Left renal pelvis (tissue), 4 donors: ENCODE results near the gene AKR1C4. TPM values are rescaled to one million over a fixed set of nuclear protein-coding genes. Genes with fewer than 3 reads are reported as not detected.
"Not testable (repeated sequence)": the region's sequence is repeated elsewhere in the genome, so short reads cannot be mapped to it uniquely, and the experiment has no call there.

Source experiments
- DNase-seq, 4 donors: peaks; one replicate each; pipeline ENCODE4 v3.0.0-alpha.2; 2013; ENCODE audit warnings: low read depth in 4 of 4, low spot score in 3 of 4
- polyA plus RNA-seq, 4 donors: library from polyadenylated mRNA; unstranded; fragments of 120-200 nt; gene quantifications; one replicate each; pipeline ENCODE4 v1.2.1, GENCODE V29; 2013; ENCODE audit not compliant: insufficient read length in 4 of 4

The AKR1C4 gene
- polyA plus RNA-seq, 4 donors, result not detected

GRCh38 chr10:5199398-5199797, 2.8 kb downstream of the AKR1C4 start:
- no peak for DNase-seq

DNA sequence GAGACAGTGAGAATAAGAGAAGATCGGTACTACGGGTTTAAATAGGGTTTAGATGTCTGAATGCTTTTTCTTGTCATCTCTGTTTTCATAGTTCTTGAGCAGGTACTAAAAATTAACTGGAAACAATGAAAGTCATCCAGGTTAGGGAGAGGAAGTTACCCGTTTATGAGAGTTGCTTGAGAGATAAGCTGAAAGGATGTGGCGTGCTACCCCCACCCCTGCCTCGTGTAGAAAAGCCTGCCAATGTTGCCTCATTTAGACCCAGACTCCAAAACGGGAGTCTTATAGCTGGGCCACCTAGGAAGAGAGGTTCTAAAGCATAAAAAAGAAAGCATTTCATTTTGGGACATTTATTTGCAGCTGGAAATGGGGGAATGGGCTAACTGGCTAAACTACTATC, 10.2 kb downstream of the AKR1C4 start:
- DNase-seq, result no peak

DNA sequence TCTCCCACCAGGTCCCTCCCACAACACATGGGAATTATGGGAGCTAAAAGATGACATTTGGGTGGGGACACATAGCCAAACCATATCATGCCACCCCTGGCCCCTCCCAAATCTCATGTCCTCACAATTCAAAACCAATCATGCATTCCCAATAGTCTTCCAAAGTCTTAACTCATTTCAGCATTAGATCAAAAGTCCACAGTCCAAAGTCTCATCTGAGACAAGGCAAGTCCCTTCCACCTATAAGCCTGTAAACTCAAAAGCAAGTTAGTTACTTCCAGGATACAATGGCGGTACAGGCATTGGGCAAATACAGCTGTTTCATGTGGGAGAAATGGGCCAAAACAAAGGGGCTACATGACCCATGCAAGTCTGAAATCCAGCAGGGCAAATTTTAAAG, 13.1 kb downstream of the AKR1C4 start:
- not testable (repeated sequence) for DNase-seq

DNA sequence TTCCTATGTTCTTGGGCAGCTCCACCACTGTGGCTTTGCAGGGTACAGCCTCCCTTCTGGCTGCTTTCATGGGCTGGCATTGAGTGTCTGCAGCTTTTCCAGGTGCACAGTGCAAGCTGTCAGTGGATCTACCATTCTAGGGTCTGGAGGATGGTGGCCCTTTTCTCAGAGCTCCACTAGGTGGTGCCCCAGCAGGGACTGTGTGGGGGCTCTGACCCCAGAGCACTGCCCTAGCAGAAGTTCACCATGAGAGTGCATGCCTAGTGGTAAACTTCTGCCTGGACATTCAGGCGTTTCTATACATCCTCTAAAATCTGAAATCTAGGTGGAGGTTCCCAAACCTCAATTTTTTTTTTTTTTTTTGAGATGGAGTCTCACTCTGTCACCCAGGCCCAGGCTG, 13.6 kb downstream of the AKR1C4 start:
- not testable (repeated sequence) for DNase-seq

DNA sequence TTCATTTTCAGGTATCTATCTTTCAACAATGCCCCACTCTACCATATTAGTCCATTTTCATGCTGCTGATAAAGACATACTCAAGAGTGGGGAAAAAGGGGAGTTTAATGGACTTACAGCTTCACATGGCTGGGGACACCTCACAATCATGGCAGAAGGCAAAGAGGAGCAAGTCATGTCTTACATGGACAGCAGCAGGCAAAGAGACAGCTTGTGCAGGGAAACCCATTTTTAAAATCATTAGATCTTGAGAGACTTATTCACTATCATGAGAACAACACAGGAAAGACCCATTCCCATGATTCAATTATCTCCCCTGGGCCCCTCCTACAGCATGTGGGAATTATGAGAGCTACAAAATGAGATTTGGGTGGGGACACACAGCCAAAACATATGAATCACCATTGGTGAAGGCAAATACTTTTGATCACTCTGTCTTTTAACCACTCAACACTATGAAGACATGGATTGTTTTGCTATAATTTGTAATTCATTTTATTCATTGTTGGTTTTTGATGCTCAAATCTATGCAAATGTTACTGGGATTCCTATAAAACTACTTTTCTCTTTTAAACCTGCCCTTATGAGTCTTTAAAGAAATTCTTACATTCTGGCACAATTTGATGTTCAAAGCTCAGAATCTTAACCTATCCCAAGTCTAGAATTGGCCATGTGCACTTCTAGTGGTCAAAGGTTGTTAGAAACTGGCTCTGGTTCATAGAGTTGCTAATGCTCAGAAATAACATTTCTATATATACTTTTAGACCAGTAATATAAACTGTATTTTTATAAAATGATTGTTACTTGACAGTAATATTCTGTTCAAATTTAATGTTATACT, 15.3 kb downstream of the AKR1C4 start:
- no peak for DNase-seq

DNA sequence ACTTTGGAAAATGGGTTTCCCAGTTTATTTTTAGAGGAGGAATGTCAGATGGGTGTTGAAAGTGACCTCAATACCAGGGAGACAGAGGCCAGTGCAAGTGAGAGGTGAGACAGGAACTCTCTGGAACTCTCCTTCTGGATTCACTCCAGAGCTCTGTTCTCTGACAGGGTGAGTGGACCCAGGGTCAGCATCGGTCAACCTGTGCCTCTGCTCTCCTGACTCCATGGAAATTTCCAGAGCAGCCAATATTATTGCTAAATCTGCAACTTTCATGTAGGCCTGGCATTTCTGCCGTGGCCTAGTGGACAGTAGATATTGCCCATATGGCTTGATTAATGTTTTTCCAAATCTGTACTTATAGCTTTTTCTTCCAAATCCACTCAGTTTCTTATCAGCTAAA, 20.2 kb downstream of the AKR1C4 start:
- no peak for DNase-seq

DNA sequence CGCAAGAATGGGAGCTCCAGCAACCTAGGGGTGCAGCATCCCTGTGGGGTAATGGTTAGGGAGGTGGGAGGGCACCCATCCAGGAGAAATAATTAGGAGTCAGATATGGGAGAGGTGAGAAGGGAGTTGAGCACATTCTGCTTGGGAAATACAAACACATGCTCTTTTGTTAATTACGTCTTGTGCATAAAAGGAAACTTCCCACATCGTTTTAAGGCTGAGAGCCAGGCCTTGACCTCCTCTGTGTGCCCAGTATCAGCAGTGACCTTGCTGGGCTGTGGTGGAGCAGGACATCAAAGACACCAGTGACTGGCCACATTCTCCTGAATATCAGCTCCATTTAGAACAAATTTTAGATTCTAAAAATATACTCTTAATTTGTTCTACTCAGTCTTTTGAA, 22.6 kb downstream of the AKR1C4 start:
- DNase-seq, result no peak

DNA sequence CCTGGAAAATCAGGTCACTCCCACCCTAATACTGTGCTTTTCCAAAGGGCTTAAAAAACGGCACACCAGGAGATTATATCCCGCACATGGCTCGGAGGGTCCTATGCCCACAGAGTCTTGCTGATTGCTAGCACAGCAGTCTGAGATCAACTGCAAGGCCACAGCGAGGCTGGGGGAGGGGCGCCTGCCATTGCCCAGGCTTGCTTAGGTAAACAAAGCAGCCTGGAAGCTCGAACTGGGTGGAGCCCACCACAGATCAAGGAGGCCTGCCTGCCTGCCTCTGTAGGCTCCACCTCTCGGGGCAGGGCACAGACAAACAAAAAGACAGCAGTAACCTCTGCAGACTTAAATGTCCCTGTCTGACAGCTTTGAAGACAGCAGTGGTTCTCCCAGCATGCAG, 26.3 kb downstream of the AKR1C4 start:
- DNase-seq, result not testable (repeated sequence)

- no peak for DNase-seq
Observed at GRCh38 chr10:5229019-5229418, 32.4 kb downstream of the AKR1C4 start.

GRCh38 chr10:5233324-5233723, 36.7 kb downstream of the AKR1C4 start:
- no peak for DNase-seq

DNA sequence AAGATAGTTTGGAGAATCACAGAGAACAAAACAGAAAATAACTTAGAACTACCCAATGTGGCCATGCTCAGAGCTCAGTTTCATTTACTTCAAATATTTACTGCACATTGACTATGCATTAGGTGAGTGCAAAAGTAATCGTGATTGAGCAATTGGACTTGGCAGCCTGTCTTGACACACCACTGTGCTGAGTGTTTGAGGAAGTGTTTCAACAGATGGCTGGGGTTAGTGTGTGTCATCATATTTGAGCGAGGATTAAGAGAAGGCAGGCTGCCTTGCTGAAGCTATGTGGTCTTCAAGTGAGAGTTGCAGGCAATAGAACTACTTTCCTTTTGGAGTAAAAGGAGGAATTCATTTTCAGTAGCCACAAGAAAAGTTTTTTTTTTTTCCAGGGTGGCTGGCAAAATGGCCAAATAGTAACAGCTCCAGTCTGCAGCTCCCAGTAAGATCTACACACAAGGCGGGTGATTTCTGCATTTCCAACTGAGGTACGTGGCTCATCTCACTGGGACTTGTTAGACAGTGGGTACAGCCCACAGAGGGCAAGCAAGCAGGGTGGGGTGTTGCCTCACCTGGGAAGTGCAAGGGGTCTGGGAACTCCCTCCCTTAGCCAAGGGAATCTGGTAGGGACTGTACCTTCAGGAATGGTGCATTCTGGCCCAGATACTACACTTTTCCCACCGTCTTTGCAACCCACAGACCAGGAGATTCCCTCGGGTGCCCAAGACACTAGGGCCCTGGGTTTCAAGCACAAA, 37.6 kb downstream of the AKR1C4 start:
- DNase-seq, result no peak

DNA sequence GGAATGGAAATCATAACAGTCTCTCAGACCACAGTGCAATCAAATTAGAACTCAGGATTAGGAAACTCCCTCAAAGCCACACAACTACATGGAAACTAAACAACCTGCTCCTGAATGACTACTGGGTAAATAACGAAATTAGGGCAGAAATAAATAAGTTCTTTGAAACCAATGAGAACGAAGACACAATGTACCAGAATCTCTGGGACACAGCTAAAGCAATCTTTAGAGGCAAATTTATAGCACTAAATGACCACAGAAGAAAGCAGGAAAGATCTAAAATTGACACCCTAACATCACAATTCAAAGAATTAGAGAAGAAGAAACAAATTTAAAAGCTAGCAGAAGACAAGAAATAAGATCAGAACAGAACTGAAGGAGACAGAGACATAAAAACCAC, 40.9 kb downstream of the AKR1C4 start:
- DNase-seq, result not testable (repeated sequence)

DNA sequence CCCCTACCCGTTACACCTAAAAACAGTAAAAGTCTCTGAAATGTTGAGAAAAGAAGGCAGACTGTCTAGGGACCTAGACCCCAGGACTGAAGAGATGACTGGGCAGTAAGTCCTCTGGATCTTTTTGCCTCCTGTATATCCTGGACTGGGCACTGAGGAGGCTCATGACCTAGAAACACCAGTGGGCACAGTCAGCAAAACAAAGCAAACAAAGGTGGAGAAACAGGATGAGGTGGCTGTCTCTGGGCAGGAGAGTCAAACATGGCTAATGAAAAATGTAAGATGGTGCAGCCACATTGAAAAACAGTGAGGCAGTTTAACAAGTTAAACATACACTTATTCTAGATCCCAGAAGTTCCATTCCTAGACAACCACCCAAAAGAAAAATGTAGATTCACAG, 45.9 kb downstream of the AKR1C4 start:
- no peak for DNase-seq

DNA sequence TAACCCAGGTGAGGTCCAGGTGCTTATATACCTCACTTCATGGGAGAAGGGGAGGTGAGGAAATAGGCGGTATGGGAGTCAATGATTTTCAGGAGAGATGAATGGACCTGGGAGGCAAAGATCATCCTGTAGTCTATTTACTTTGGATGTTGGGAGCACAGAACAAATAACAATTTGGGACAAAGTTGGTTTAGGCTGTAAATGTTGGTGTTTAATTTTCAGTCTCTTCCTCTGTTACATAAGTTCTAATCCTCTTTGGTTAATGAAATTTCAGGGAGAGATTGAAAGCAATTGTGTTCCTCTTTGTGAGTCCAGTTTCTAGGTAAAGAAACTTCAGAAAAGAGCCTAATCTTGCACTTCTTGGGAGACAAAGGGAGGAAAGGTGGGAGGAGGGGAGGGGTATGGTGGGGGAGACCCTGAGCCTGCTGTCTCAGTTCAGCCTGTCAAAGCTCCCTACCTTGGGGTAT, 46.9 kb downstream of the AKR1C4 start:
- DNase-seq, result no peak

DNA sequence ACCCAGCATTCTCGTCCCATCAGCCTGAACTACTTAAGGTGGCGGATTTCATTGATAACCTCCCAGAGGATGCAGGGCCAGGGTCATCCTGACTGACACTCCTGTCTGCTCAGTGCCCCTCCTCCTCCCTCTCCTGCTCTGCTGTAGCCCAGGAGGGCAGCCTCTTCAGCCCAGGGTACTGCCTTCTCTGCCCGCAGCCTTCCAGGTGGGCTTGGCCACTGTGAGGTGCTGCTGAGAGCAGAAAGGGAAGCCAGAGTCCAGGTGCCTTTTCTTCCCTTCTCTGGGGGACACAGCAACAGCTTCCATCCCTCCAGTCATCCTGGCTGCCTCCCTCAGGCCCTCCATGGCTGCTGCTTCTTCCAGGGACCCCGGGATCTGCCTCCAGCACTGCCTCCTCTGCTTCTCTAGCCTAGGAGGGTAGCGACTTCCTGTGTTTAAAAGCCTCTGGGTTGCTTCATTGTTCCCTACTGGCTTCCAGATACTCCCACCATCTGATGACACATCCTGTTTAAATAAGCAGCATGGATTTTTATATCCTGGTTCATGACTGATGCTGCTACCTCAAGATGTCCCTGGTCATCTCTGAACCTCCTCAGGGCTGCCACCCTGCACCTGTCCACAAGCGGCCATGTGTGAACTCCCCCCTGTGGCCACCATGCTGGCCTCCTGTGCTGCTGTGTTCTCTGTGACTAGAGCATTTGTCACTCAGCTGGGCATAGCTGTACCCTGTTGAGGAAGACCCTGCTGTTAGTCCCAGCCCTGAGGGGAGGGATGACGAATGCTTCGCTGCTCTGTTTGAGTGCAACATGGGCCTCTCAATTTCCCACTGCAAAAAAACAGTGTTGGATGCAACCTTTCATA, 55.8 kb downstream of the AKR1C4 start:
- no peak for DNase-seq

DNA sequence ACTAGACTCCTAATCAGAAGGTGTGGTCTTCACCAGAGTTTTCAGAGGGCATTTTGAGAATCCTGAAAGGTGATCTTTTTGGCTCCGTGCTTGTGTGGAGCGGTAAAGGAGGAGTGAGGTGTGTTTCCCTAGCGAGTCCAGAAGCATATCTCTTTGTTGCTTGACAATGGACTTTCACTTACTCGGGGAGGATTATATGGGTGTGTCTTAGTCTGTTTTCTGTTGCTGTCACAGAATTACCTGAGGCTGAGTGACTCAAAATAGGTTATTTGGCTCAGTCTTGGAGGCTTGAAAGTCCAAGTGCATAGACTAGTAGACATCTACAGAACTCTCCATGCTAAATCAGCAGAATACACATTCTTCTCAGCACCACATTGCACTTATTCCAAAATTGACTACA, 57.9 kb downstream of the AKR1C4 start:
- DNase-seq, result no peak

DNA sequence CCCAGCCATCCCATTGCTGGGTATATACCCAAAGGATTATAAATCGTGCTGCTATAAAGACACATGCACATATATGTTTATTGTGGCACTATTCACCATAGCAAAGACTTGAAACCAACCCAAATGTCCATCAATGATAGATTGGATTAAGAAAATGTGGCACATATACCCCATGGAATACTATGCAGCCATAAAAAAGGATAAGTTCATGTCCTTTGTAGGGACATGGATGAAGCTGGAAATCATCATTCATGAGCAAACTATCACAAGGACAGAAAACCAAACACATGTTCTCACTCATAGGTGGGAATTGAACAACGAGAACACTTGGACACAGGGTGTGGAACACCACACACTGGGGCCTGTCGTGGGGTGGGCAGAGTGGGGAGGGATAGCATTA, 61.1 kb downstream of the AKR1C4 start:
- not testable (repeated sequence) for DNase-seq

GRCh38 chr10:5259132-5259951, 62.7 kb downstream of the AKR1C4 start:
- DNase-seq, result no peak

- DNase-seq, result no peak
Observed at GRCh38 chr10:5259952-5260578, 63.4 kb downstream of the AKR1C4 start.

- no peak for DNase-seq
Observed at GRCh38 chr10:5260828-5261227, 64.2 kb downstream of the AKR1C4 start.
